H9 (cell line): Measurements from ENCODE around the gene IRF1. TPM values are rescaled to one million over a fixed set of nuclear protein-coding genes. Genes with fewer than 3 reads are reported as not detected.

Experiments
- DNase-seq: peaks from one replicate; pipeline ENCODE4 v3.0.0-alpha.2; 2017
- H2AFZ ChIP-seq: one replicate; pipeline ENCODE4 v1.6.1; 2013; ENCODE audit warnings: mild to moderate bottlenecking, low read length, control low read depth, moderate library complexity
- H2AK5ac ChIP-seq: 2 replicates; pipeline ENCODE4 v1.6.1; 2013; ENCODE audit warnings: low read length, control low read depth, mixed read lengths; ENCODE audit not compliant: insufficient read length
- H2BK120ac ChIP-seq: one replicate; pipeline ENCODE4 v1.6.1; 2013; ENCODE audit warnings: low read depth, mild to moderate bottlenecking, low read length, control low read depth, inconsistent platforms; ENCODE audit not compliant: poor library complexity, severe bottlenecking
- H2BK12ac ChIP-seq: 2 replicates; pipeline ENCODE4 v1.6.1; 2013; ENCODE audit warnings: low read length, control low read depth, mixed read lengths, low read depth; ENCODE audit not compliant: insufficient read length
- H2BK15ac ChIP-seq: 2 replicates; pipeline ENCODE4 v1.6.1; 2013; ENCODE audit warnings: low read depth, low read length, control low read depth
- H2BK20ac ChIP-seq: one replicate; pipeline ENCODE4 v1.6.1; 2013; ENCODE audit warnings: low read depth, mild to moderate bottlenecking, low read length, control low read depth, inconsistent platforms; ENCODE audit not compliant: poor library complexity, severe bottlenecking
- H2BK5ac ChIP-seq: 2 replicates; pipeline ENCODE4 v1.6.1; 2013; ENCODE audit warnings: low read length, control low read depth, mixed read lengths; ENCODE audit not compliant: insufficient read length
- H3K14ac ChIP-seq: 2 replicates; pipeline ENCODE4 v1.6.1; 2013; ENCODE audit warnings: low read length, control low read depth; ENCODE audit not compliant: insufficient read depth
- H3K18ac ChIP-seq: 2 replicates; pipeline ENCODE4 v1.6.1; 2013; ENCODE audit warnings: low read depth, mild to moderate bottlenecking, mixed read lengths, low read length, control low read depth; ENCODE audit not compliant: insufficient read length
- H3K23ac ChIP-seq: 2 replicates; pipeline ENCODE4 v1.6.1; 2013; ENCODE audit warnings: low read length, control low read depth, mixed read lengths, low read depth; ENCODE audit not compliant: insufficient read length
- H3K23me2 ChIP-seq: 2 replicates; pipeline ENCODE4 v1.6.1; 2013; ENCODE audit warnings: low read depth, mild to moderate bottlenecking, mixed read lengths, low read length, control low read depth; ENCODE audit not compliant: insufficient read length, poor library complexity, severe bottlenecking
- H3K27ac ChIP-seq: 2 replicates; pipeline ENCODE4 v1.5.1; 2013; ENCODE audit warnings: low read length, control low read depth, mixed read lengths, low read depth; ENCODE audit not compliant: insufficient read length
- H3K27me3 ChIP-seq: 2 replicates; pipeline ENCODE4 v1.6.1; 2013; ENCODE audit warnings: low read length, control low read depth, inconsistent platforms; ENCODE audit not compliant: insufficient read depth
- H3K4ac ChIP-seq: 2 replicates; pipeline ENCODE4 v1.6.1; 2013; ENCODE audit warnings: low read depth, mild to moderate bottlenecking, control low read depth, inconsistent platforms, low read length, moderate library complexity
- H3K4me1 ChIP-seq: 2 replicates; pipeline ENCODE4 v1.6.1; 2013; ENCODE audit warnings: low read length, control low read depth, inconsistent platforms; ENCODE audit not compliant: insufficient read depth
- H3K4me2 ChIP-seq: 2 replicates; pipeline ENCODE4 v1.6.1; 2013; ENCODE audit warnings: low read length, control low read depth, mixed read lengths; ENCODE audit not compliant: insufficient read length, insufficient read depth
- H3K56ac ChIP-seq: 2 replicates; pipeline ENCODE4 v1.6.1; 2013; ENCODE audit warnings: low read depth, mild to moderate bottlenecking, mixed read lengths, low read length, control low read depth; ENCODE audit not compliant: insufficient read length
- H3K79me1 ChIP-seq: 2 replicates; pipeline ENCODE4 v1.6.1; 2013; ENCODE audit warnings: low read depth, mild to moderate bottlenecking, moderate library complexity, low read length, control low read depth, inconsistent platforms; ENCODE audit not compliant: insufficient read depth, poor library complexity, severe bottlenecking
- H3K79me2 ChIP-seq: 2 replicates; pipeline ENCODE4 v1.6.1; 2013; ENCODE audit warnings: low read length, control low read depth, inconsistent platforms; ENCODE audit not compliant: insufficient read depth
- H3K9ac ChIP-seq: 2 replicates; pipeline ENCODE4 v1.6.1; 2013; ENCODE audit warnings: low read length, control low read depth, mixed read lengths; ENCODE audit not compliant: insufficient read length; ENCODE audit errors: extremely low read depth
- H3K9me3 ChIP-seq: one replicate; pipeline ENCODE4 v1.6.1; 2013; ENCODE audit warnings: low read depth, low read length, inconsistent platforms; ENCODE audit not compliant: control insufficient read depth
- H3T11ph ChIP-seq: one replicate; pipeline ENCODE4 v1.6.1; 2013; ENCODE audit warnings: mild to moderate bottlenecking, low read length, control low read depth, inconsistent platforms
- H4K20me1 ChIP-seq: one replicate; pipeline ENCODE4 v1.6.1; 2013; ENCODE audit not compliant: control insufficient read depth, insufficient read length, insufficient read depth
- H4K5ac ChIP-seq: 2 replicates; pipeline ENCODE4 v1.6.1; 2013; ENCODE audit warnings: low read depth, mild to moderate bottlenecking, mixed read lengths, low read length, control low read depth; ENCODE audit not compliant: insufficient read length
- H4K8ac ChIP-seq: replicated peaks from 2 replicates; pipeline ENCODE4 v1.6.1; 2013; ENCODE audit warnings: low read length, control low read depth, mixed read lengths, low read depth; ENCODE audit not compliant: insufficient read length
- H4K91ac ChIP-seq: 2 replicates; pipeline ENCODE4 v1.6.1; 2013; ENCODE audit warnings: low read depth, mild to moderate bottlenecking, moderate library complexity, mixed read lengths, low read length, control low read depth; ENCODE audit not compliant: insufficient read length
- H3K27ac Mint-ChIP-seq, 3 experiments: 2 replicates in 2 of 3; 3 replicates in 1 of 3; pipeline ENCODE4 v1.8.0; 2020 to 2021; ENCODE audit warnings: mixed read lengths in 3 of 3, mild to moderate bottlenecking in 1 of 3, moderate library complexity in 1 of 3
- H3K27me3 Mint-ChIP-seq: 2 replicates; pipeline ENCODE4 v1.8.0; 2021; ENCODE audit warnings: low read depth, mild to moderate bottlenecking, moderate library complexity, mixed read lengths
- H3K36me3 Mint-ChIP-seq, 3 experiments: 2 replicates in 2 of 3; 3 replicates in 1 of 3; pipeline ENCODE4 v1.8.0; 2020 to 2021; ENCODE audit warnings: low read depth in 3 of 3, mixed read lengths in 3 of 3; ENCODE audit not compliant: insufficient read depth in 1 of 3
- H3K4me1 Mint-ChIP-seq, 2 experiments: 2 replicates each; pipeline ENCODE4 v1.8.0; 2020; ENCODE audit warnings: mixed read lengths in 2 of 2
- H3K4me3 Mint-ChIP-seq, 2 experiments: 2 replicates in 1 of 2; 3 replicates in 1 of 2; pipeline ENCODE4 v1.8.0; 2020 to 2021; ENCODE audit warnings: mild to moderate bottlenecking in 2 of 2, mixed read lengths in 2 of 2, moderate library complexity in 1 of 2
- H3K9me3 Mint-ChIP-seq, 2 experiments: 2 replicates in 1 of 2; 3 replicates in 1 of 2; pipeline ENCODE4 v1.8.0; 2020; ENCODE audit warnings: mild to moderate bottlenecking in 2 of 2, mixed read lengths in 2 of 2, moderate library complexity in 1 of 2
- WGBS: extraction: QIAGEN DNeasy Blood & Tissue Kit; methylation state at CpG from one replicate; pipeline ENCODE4 v1.1.7; 2013; ENCODE audit warnings: missing lambda C conversion rate, low lambda C conversion rate, mixed read lengths; ENCODE audit not compliant: insufficient read length; ENCODE audit errors: extremely low coverage; 5-methylcytosine and 5-hydroxymethylcytosine counted together
- total RNA-seq: library from RNA; stranded (reverse); gene quantifications from 2 replicates; pipeline ENCODE4 v1.2.1, GENCODE V29; 2021
- TF ChIP-seq, protein P1 (sequence below): fragments of 200-600 bp; sonication (generic); conservative IDR thresholded peaks from 3 replicates; pipeline ENCODE4 v1.8.0; 2021; ENCODE audit warnings: antibody characterized with exemption, mild to moderate bottlenecking

The IRF1 gene
- total RNA-seq, 1 experiment from 2014 or later: 8.7 TPM

DNA sequence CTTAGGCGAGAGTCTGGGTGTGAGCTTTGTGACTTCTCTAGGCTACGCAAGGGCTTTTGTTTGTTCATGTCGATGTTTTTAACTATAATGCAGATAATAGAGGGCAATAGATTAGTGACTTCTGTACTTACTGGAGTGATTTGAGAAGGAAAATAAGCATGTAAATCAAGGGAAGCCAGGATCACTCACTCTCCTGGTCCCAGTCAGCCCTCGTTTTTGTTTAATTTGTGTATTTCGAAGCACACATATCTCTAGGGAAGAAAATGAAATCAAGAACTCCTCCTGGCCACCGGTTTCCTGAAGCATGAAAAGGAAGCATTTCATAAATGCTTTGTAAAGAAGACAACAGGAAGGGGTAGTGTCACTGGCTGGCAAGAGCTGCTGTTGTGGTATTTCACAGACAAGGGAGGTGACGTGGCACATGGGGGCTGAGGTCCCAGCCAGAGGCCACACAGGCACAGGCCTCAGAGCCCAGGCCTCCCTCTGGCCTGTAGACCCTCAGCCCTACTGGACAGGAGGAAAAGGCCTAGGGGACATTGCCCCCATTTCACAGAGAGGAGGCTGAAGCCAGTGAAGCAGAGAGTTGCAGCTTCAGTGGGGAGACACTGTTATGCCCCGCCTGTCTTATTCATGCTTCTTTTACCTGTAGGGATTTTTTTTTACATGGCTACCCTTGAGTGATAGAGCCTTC, 34.1 kb downstream of the IRF1 start:
- Histone ChIP-seq H3K14ac (0 out of 2 replicates have a peak overlapping the region, but pooled peaks have one; percentile 10), H3K4me1 (peaks cover 6% of the 10 kb centered on the region; the same call in 1 of the 2 replicates), H2BK12ac (no peak overlapping the region), H3T11ph (no peak overlapping the region), H3K18ac (no peak overlapping the region), H2BK120ac (no peak overlapping the region), H3K23me2 (no peaks in the 10 kb centered on the region), H3K56ac (no peak overlapping the region), H2AFZ (no peak overlapping the region), H2BK5ac (no peak overlapping the region), H4K5ac (no peak overlapping the region), H3K4ac (no peak overlapping the region), H3K79me2 (no peaks in the 10 kb centered on the region), H2BK20ac (no peak overlapping the region), H3K23ac (no peak overlapping the region), H4K91ac (no peak overlapping the region), H4K8ac (no peak overlapping the region), H3K4me2 (no peak overlapping the region), H3K9ac (no peak overlapping the region), H3K79me1 (no peaks in the 10 kb centered on the region), H3K9me3 (no peaks in the 10 kb centered on the region), H2AK5ac (no peak overlapping the region), H3K27ac (no peak overlapping the region), H4K20me1 (no peaks in the 10 kb centered on the region), H2BK15ac (no peak overlapping the region), H3K27me3 (no peaks in the 10 kb centered on the region)
- Mint-ChIP-seq H3K9me3 (no peaks in the 10 kb centered on the region; a peak in 1 of 5 replicates), H3K4me3 (no peak overlapping the region), H3K36me3 (no peaks in the 10 kb centered on the region; a peak in 1 of 7 replicates), H3K27me3 (no peaks in the 10 kb centered on the region; the same call in none of the 2 replicates), H3K27ac (peak overlapping the region in 2 of 3 experiments; percentile 36 to 48; a peak in 3 of 7 replicates), H3K4me1 (peaks cover 32 to 34% of the 10 kb centered on the region in 2 experiments)
- TF ChIP-seq, protein P1, sequence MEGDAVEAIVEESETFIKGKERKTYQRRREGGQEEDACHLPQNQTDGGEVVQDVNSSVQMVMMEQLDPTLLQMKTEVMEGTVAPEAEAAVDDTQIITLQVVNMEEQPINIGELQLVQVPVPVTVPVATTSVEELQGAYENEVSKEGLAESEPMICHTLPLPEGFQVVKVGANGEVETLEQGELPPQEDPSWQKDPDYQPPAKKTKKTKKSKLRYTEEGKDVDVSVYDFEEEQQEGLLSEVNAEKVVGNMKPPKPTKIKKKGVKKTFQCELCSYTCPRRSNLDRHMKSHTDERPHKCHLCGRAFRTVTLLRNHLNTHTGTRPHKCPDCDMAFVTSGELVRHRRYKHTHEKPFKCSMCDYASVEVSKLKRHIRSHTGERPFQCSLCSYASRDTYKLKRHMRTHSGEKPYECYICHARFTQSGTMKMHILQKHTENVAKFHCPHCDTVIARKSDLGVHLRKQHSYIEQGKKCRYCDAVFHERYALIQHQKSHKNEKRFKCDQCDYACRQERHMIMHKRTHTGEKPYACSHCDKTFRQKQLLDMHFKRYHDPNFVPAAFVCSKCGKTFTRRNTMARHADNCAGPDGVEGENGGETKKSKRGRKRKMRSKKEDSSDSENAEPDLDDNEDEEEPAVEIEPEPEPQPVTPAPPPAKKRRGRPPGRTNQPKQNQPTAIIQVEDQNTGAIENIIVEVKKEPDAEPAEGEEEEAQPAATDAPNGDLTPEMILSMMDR: no peak
- WGBS: no CpG with 5 or more reads among the region's 8 CpGs
- DNase-seq: no peak
